OCI-LY3 (cell line): Measurements from ENCODE around the gene C14orf132.

Experiments
- H2AFZ ChIP-seq: fragments of 200-600, 300-600 bp; shearing (Covaris generic); 2 replicates; pipeline ENCODE4 v1.6.0; 2014; ENCODE audit warnings: antibody characterized with exemption, low read depth, low read length
- H3K27ac ChIP-seq: fragments of 200-600, 300-600 bp; sonication (generic); 2 replicates; pipeline ENCODE4 v1.5.1; 2014; ENCODE audit warnings: mild to moderate bottlenecking, low read length, moderate library complexity, mixed read lengths
- H3K27me3 ChIP-seq: fragments of 200-600, 300-600 bp; sonication (generic); 2 replicates; pipeline ENCODE4 v1.6.1; 2014; ENCODE audit warnings: low read depth, low read length, mixed read lengths
- H3K36me3 ChIP-seq: fragments of 200-600, 300-600 bp; sonication (generic); replicated peaks from 2 replicates; pipeline ENCODE3; 2014; ENCODE audit warnings: low read depth, low read length, mixed read lengths
- H3K4me1 ChIP-seq: fragments of 300-600, 200-600 bp; sonication (generic); 2 replicates; pipeline ENCODE4 v1.6.1; 2014; ENCODE audit warnings: low read length, mixed read lengths
- H3K4me2 ChIP-seq: fragments of 200-600, 300-600 bp; sonication (generic); 2 replicates; pipeline ENCODE4 v1.6.1; 2014; ENCODE audit warnings: low read length, mixed read lengths
- H3K4me3 ChIP-seq: fragments of 300-600, 200-600 bp; sonication (generic); 2 replicates; pipeline ENCODE4 v1.5.1; 2014; ENCODE audit warnings: antibody characterized with exemption, mild to moderate bottlenecking, low read length, moderate library complexity
- H3K79me2 ChIP-seq: fragments of 300-600, 200-600 bp; shearing (Covaris generic); 2 replicates; pipeline ENCODE4 v1.6.1; 2014; ENCODE audit warnings: mild to moderate bottlenecking, low read length, mixed read lengths
- H3K9ac ChIP-seq: fragments of 300-600, 200-600 bp; shearing (Covaris generic); 2 replicates; pipeline ENCODE4 v1.6.0; 2014; ENCODE audit warnings: mild to moderate bottlenecking, low read length, moderate library complexity
- H3K9me3 ChIP-seq: fragments of 200-600, 300-600 bp; shearing (Covaris generic); 2 replicates; pipeline ENCODE4 v1.6.1; 2014; ENCODE audit warnings: low read length, mixed read lengths; ENCODE audit not compliant: insufficient read depth
- H4K20me1 ChIP-seq: fragments of 200-600, 300-600 bp; sonication (generic); 2 replicates; pipeline ENCODE4 v1.6.1; 2016; ENCODE audit warnings: low read length, mixed read lengths; ENCODE audit not compliant: insufficient read depth
- CTCF ChIP-seq: fragments of 200-600, 300-600 bp; sonication (generic); IDR thresholded peaks from 2 replicates; pipeline ENCODE4 v1.5.1; 2014; ENCODE audit warnings: antibody characterized with exemption, low read length, low read depth
- EZH2phosphoT487 ChIP-seq: fragments of 200-600 bp; shearing (Covaris generic); IDR thresholded peaks from 2 replicates; pipeline ENCODE4 v1.6.1; 2018; ENCODE audit warnings: antibody characterized with exemption, mixed run types, low read depth

Gene C14orf132

GRCh38 chr14:96055753-96056508 is 16.8 kb downstream of the C14orf132 start:
- H3K4me1 ChIP-seq: no peaks in the 10 kb centered on the region
- H3K36me3 ChIP-seq: no peaks in the 10 kb centered on the region
- no peak overlapping the region for H3K4me2 ChIP-seq

GRCh38 chr14:96056509-96057422 is 17.6 kb downstream of the C14orf132 start:
- Histone ChIP-seq H3K4me2 (no peak overlapping the region), H3K27ac (no peak overlapping the region), H3K9me3 (no peaks in the 10 kb centered on the region), H3K9ac (no peak overlapping the region), H2AFZ (no peak overlapping the region), H4K20me1 (no peaks in the 10 kb centered on the region), H3K79me2 (no peaks in the 10 kb centered on the region), H3K4me3 (no peak overlapping the region), H3K4me1 (no peaks in the 10 kb centered on the region), H3K36me3 (no peaks in the 10 kb centered on the region), H3K27me3 (peaks cover 23% of the 10 kb centered on the region)
- no peak for TF ChIP-seq EZH2phosphoT487
- peak; percentile 39 for TF ChIP-seq CTCF

More at GRCh38 chr14:96055753-96056508, 16.8 kb downstream of the C14orf132 start:
- Histone ChIP-seq H4K20me1 (no peaks in the 10 kb centered on the region), H3K27ac (no peak overlapping the region), H2AFZ (no peak overlapping the region), H3K9ac (no peak overlapping the region), H3K79me2 (no peaks in the 10 kb centered on the region), H3K4me3 (no peak overlapping the region), H3K9me3 (no peaks in the 10 kb centered on the region), H3K27me3 (peaks cover 19% of the 10 kb centered on the region)
- TF ChIP-seq CTCF: no peak
- TF ChIP-seq EZH2phosphoT487: no peak

GRCh38 chr14:96057738-96058137 is 18.6 kb downstream of the C14orf132 start:
- Histone ChIP-seq H3K27me3 (peaks cover 27% of the 10 kb centered on the region), H3K4me2 (no peak overlapping the region), H3K27ac (no peak overlapping the region), H3K36me3 (no peaks in the 10 kb centered on the region), H3K79me2 (no peaks in the 10 kb centered on the region), H3K9ac (no peak overlapping the region), H4K20me1 (no peaks in the 10 kb centered on the region), H3K4me1 (no peaks in the 10 kb centered on the region), H3K9me3 (no peaks in the 10 kb centered on the region), H2AFZ (no peak overlapping the region), H3K4me3 (no peak overlapping the region)
- TF ChIP-seq EZH2phosphoT487 (no peak), CTCF (no peak)

GRCh38 chr14:96058576-96059200 is 19.5 kb downstream of the C14orf132 start:
- TF ChIP-seq CTCF (no peak), EZH2phosphoT487 (no peak)
- no peaks in the 10 kb centered on the region for H4K20me1 ChIP-seq
- H3K27me3 ChIP-seq: peaks cover 30% of the 10 kb centered on the region
- no peak overlapping the region for H3K9ac ChIP-seq
- no peaks in the 10 kb centered on the region for H3K4me1 ChIP-seq
- H3K4me3 ChIP-seq: no peak overlapping the region
- no peak overlapping the region for H2AFZ ChIP-seq
- no peak overlapping the region for H3K27ac ChIP-seq
- no peaks in the 10 kb centered on the region for H3K9me3 ChIP-seq
- H3K36me3 ChIP-seq: no peaks in the 10 kb centered on the region
- H3K79me2 ChIP-seq: no peaks in the 10 kb centered on the region
- H3K4me2 ChIP-seq: no peak overlapping the region
